HG02981 (cell line): ENCODE measurements around the gene METTL13.

Experiments used
- ATAC-seq: cut with Tn5 transposase; IDR thresholded peaks from one replicate; pipeline ENCODE4 v1.9.1; 2021; ENCODE audit warnings: mild to moderate bottlenecking, moderate library complexity; ENCODE audit not compliant: unreplicated experiment

Gene METTL13

GRCh38 chr1:171781176-171781875 lies at the start of gene METTL13:
Gene METTL13 (plus strand): TSS chr1:171781660. CDS start chr1:171781968, 308 bp downstream.
- peak; percentile 98 for ATAC-seq

GRCh38 chr1:171736196-171736595 lies 45.3 kb upstream of the METTL13 start:
- ATAC-seq = no peak

- no peak for ATAC-seq
These were observed 42.5 kb upstream of the METTL13 start for GRCh38 chr1:171738911-171739310.

GRCh38 chr1:171739656-171740055 lies 41.8 kb upstream of the METTL13 start:
- ATAC-seq = no peak

- no peak for ATAC-seq
These were observed 41.0 kb upstream of the METTL13 start for GRCh38 chr1:171740356-171740863.

- peak; percentile 36 for ATAC-seq
These were observed 40.2 kb upstream of the METTL13 start for GRCh38 chr1:171740987-171741871.

- peak; percentile 91 for ATAC-seq
These were observed 39.4 kb upstream of the METTL13 start, which contains the start of gene VAMP4 for GRCh38 chr1:171741872-171742576. Gene VAMP4 (minus strand): TSS chr1:171742065. CDS start chr1:171738414, 3,651 bp downstream.

GRCh38 chr1:171742577-171742922 lies 38.9 kb upstream of the METTL13 start:
- no peak for ATAC-seq

- ATAC-seq = no peak
These were observed 38.2 kb upstream of the METTL13 start for GRCh38 chr1:171743081-171743870.

GRCh38 chr1:171744986-171745385 lies 36.5 kb upstream of the METTL13 start:
- ATAC-seq = no peak

- ATAC-seq = no peak
These were observed 32.8 kb upstream of the METTL13 start for GRCh38 chr1:171748651-171749050.

GRCh38 chr1:171751221-171751620 lies 30.2 kb upstream of the METTL13 start:
- ATAC-seq = no peak

GRCh38 chr1:171753182-171753581 lies 28.3 kb upstream of the METTL13 start:
- ATAC-seq = no peak

GRCh38 chr1:171753685-171754352 lies 27.6 kb upstream of the METTL13 start:
- ATAC-seq = no peak

- no peak for ATAC-seq
These were observed 27.1 kb upstream of the METTL13 start for GRCh38 chr1:171754353-171754705.

GRCh38 chr1:171754971-171755370 lies 26.5 kb upstream of the METTL13 start:
- no peak for ATAC-seq

- ATAC-seq = no peak
These were observed 24.6 kb upstream of the METTL13 start for GRCh38 chr1:171756856-171757255.

GRCh38 chr1:171758011-171758410 lies 23.4 kb upstream of the METTL13 start:
- ATAC-seq = no peak

GRCh38 chr1:171762143-171762563 lies 19.3 kb upstream of the METTL13 start:
- ATAC-seq = no peak

GRCh38 chr1:171763764-171764163 lies 17.7 kb upstream of the METTL13 start:
- ATAC-seq = no peak
